ENCODE results near the gene TRAPPC11. TPM values are rescaled to one million over a fixed set of nuclear protein-coding genes. Genes with fewer than 3 reads are reported as not detected.

The TRAPPC11 gene
- polyA plus RNA-seq, 1 donor from 2014 or later, result 78.1 TPM

DNA sequence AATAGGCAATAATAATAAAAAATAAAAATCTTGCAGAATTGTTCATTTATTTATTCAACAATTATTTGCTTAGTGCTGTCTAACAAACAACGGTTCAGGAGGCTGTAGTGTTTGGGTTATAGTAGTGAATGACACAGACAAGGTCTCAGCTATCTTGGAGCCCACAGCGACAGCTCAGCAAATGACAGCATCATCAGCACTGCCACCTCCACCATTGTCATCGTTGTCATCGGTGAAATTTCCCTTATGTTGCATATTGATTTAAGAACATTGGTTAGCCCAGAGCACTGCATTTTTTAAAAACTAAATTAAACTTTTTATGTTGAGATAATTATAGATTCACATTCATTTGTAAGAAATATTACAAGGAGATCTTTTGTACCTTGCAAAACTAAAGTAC, 79.9 kb downstream of the TRAPPC11 start:
- no peak overlapping the region for H3K27ac ChIP-seq (ENCODE audit: low read length)
- H3K9me2 ChIP-seq (ENCODE audit: insufficient read depth, low read length), result no peaks in the 10 kb centered on the region
- no peaks in the 10 kb centered on the region for H3K9me3 ChIP-seq (ENCODE audit: low read length)
- H3K36me3 ChIP-seq (ENCODE audit: insufficient read depth, low read length), result no peaks in the 10 kb centered on the region
- no peaks in the 10 kb centered on the region for H3F3A ChIP-seq (ENCODE audit: insufficient read depth, low read length, poor library complexity, severe bottlenecking)
- no peak overlapping the region for H3K9ac ChIP-seq (ENCODE audit: low read length)
- no peak for TF ChIP-seq EZH2 (IDR thresholded peaks at IDR 0.05; ENCODE audit: borderline replicate concordance, insufficient read depth, low read length, poor library complexity, severe bottlenecking)
- TF ChIP-seq, protein P1, sequence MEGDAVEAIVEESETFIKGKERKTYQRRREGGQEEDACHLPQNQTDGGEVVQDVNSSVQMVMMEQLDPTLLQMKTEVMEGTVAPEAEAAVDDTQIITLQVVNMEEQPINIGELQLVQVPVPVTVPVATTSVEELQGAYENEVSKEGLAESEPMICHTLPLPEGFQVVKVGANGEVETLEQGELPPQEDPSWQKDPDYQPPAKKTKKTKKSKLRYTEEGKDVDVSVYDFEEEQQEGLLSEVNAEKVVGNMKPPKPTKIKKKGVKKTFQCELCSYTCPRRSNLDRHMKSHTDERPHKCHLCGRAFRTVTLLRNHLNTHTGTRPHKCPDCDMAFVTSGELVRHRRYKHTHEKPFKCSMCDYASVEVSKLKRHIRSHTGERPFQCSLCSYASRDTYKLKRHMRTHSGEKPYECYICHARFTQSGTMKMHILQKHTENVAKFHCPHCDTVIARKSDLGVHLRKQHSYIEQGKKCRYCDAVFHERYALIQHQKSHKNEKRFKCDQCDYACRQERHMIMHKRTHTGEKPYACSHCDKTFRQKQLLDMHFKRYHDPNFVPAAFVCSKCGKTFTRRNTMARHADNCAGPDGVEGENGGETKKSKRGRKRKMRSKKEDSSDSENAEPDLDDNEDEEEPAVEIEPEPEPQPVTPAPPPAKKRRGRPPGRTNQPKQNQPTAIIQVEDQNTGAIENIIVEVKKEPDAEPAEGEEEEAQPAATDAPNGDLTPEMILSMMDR (IDR thresholded peaks at IDR 0.05; ENCODE audit: poor library complexity, severe bottlenecking), result no peak
- TF ChIP-seq MXI1 (conservative IDR thresholded peaks at IDR 0.05; ENCODE audit: poor library complexity, severe bottlenecking), result no peak
- TF ChIP-seq EP300 (conservative IDR thresholded peaks at IDR 0.05; ENCODE audit: poor library complexity, severe bottlenecking), result no peak
- no peak overlapping the region for H2AFZ ChIP-seq (ENCODE audit: low read depth, low read length)
- no peaks in the 10 kb centered on the region for H3K27me3 ChIP-seq (ENCODE audit: insufficient read depth, low read depth, low read length)
- no peak overlapping the region for H3K4me3 ChIP-seq (ENCODE audit: low read length)
- H4K20me1 ChIP-seq (ENCODE audit: insufficient read depth), result no peaks in the 10 kb centered on the region
- no peak overlapping the region for H3K4me2 ChIP-seq (ENCODE audit: low read length)
- H3K79me2 ChIP-seq (replicated peaks; ENCODE audit: insufficient read depth, low read length), result no peaks in the 10 kb centered on the region

DNA sequence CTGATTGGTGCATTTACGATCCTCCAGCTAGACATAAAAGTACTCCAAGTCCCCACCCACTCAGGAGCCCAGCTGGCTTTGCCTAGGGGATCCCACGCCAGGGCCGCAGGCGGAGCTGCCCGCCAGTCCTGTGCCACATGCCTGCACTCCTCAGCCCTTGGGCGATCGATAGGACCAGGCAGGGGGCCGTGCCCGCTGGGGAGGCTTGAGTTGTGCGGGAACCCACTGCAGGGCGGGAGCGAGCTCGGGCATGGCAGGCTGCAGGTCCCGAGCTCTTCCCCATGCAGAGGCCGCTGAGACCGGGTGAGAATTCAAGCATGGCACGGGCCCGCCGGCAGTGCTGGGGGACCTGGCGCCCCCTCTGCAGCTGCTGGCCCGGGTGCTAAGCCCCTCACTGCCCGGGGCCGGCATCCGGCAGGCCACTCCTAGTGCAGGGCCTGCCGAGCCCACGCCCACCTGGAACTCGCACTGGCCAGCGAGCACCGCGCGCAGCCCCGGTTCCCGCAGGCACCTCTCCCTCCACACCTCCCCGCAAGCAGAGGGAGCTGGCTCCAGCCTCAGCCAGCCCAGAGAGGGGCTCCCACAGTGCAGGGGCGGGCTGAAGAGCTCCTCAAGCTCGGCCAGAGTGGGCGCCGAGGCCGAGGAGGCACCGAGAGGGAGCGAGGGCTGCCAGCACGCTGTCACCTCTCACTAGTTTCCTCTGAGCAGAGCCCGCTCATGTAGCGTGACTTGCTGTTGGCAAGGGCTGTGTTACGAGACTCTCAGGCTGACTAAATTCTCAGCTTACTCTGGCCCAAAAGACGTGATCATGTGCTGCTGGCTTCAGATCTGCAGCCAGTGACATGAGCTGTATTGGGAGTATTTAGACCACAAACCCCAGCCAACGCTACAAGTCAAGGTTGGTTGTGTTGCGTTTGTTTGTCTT, 87.5 kb downstream of the TRAPPC11 start:
- Histone ChIP-seq H3K4me2 (ENCODE audit: low read length) (no peak overlapping the region), H3K36me3 (ENCODE audit: insufficient read depth, low read length) (no peaks in the 10 kb centered on the region), H3K4me3 (ENCODE audit: low read length) (no peak overlapping the region), H3K9me2 (ENCODE audit: insufficient read depth, low read length) (no peaks in the 10 kb centered on the region), H4K20me1 (ENCODE audit: insufficient read depth) (no peaks in the 10 kb centered on the region), H3K9me3 (ENCODE audit: low read length) (peaks cover 5% of the 10 kb centered on the region), H3F3A (ENCODE audit: insufficient read depth, low read length, poor library complexity, severe bottlenecking) (no peaks in the 10 kb centered on the region), H3K27me3 (ENCODE audit: insufficient read depth, low read depth, low read length) (no peaks in the 10 kb centered on the region), H3K9ac (ENCODE audit: low read length) (no peak overlapping the region), H2AFZ (ENCODE audit: low read depth, low read length) (no peak overlapping the region), H3K79me2 (replicated peaks; ENCODE audit: insufficient read depth, low read length) (no peaks in the 10 kb centered on the region), H3K27ac (ENCODE audit: low read length) (no peak overlapping the region)
- no peak for TF ChIP-seq MXI1 (conservative IDR thresholded peaks at IDR 0.05; ENCODE audit: poor library complexity, severe bottlenecking)
- TF ChIP-seq SMC3 (conservative IDR thresholded peaks at IDR 0.05; ENCODE audit: poor library complexity), result no peak
- TF ChIP-seq, protein P1 (IDR thresholded peaks at IDR 0.05; ENCODE audit: poor library complexity, severe bottlenecking), result no peak
- TF ChIP-seq, protein P2, sequence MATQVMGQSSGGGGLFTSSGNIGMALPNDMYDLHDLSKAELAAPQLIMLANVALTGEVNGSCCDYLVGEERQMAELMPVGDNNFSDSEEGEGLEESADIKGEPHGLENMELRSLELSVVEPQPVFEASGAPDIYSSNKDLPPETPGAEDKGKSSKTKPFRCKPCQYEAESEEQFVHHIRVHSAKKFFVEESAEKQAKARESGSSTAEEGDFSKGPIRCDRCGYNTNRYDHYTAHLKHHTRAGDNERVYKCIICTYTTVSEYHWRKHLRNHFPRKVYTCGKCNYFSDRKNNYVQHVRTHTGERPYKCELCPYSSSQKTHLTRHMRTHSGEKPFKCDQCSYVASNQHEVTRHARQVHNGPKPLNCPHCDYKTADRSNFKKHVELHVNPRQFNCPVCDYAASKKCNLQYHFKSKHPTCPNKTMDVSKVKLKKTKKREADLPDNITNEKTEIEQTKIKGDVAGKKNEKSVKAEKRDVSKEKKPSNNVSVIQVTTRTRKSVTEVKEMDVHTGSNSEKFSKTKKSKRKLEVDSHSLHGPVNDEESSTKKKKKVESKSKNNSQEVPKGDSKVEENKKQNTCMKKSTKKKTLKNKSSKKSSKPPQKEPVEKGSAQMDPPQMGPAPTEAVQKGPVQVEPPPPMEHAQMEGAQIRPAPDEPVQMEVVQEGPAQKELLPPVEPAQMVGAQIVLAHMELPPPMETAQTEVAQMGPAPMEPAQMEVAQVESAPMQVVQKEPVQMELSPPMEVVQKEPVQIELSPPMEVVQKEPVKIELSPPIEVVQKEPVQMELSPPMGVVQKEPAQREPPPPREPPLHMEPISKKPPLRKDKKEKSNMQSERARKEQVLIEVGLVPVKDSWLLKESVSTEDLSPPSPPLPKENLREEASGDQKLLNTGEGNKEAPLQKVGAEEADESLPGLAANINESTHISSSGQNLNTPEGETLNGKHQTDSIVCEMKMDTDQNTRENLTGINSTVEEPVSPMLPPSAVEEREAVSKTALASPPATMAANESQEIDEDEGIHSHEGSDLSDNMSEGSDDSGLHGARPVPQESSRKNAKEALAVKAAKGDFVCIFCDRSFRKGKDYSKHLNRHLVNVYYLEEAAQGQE (IDR thresholded peaks at IDR 0.05; ENCODE audit: borderline replicate concordance), result no peak
- no peak for TF ChIP-seq RAD21 (conservative IDR thresholded peaks at IDR 0.05)
- TF ChIP-seq EP300 (conservative IDR thresholded peaks at IDR 0.05; ENCODE audit: poor library complexity, severe bottlenecking), result no peak
- no peak for TF ChIP-seq TAF1 (IDR thresholded peaks at IDR 0.05; ENCODE audit: low read depth)
- TF ChIP-seq POLR2AphosphoS5 (IDR thresholded peaks at IDR 0.05), result no peak
- no peak for TF ChIP-seq EZH2 (IDR thresholded peaks at IDR 0.05; ENCODE audit: borderline replicate concordance, insufficient read depth, low read length, poor library complexity, severe bottlenecking)
